ENCODE results near the gene TSPAN33. TPM values are rescaled to one million over a fixed set of nuclear protein-coding genes. Genes with fewer than 3 reads are reported as not detected.
"Not testable (repeated sequence)": the region's sequence is repeated elsewhere in the genome, so short reads cannot be mapped to it uniquely, and the experiment has no call there.

Gene TSPAN33, protein sequence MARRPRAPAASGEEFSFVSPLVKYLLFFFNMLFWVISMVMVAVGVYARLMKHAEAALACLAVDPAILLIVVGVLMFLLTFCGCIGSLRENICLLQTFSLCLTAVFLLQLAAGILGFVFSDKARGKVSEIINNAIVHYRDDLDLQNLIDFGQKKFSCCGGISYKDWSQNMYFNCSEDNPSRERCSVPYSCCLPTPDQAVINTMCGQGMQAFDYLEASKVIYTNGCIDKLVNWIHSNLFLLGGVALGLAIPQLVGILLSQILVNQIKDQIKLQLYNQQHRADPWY
- total RNA-seq: 1.6 TPM

- peak; percentile 77 for ATAC-seq
Observed at GRCh38 chr7:129144095-129144833, at the start of gene TSPAN33. TSPAN33 (plus strand) TSS chr7:129144707; CDS start chr7:129144981, 274 bp downstream.

DNA sequence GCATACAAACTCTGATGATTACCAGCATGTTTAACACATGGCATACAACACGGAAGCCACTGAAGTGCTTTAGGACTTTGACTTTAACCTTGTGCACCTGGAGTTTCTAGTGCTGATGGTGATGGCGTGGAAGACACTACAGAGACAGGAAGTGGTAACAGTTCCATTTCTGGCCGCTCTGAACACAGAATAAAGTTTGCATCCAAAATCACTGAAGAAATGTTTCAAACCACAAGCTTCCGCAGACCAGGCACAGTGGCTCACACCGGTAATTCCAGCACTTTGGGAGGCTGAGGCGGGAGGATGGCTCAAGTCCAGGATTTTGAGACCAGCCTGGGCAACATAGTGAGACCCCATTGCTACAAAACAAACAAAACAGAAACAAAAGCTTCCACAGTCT is 49.2 kb upstream of the TSPAN33 start:
- ATAC-seq: no peak

DNA sequence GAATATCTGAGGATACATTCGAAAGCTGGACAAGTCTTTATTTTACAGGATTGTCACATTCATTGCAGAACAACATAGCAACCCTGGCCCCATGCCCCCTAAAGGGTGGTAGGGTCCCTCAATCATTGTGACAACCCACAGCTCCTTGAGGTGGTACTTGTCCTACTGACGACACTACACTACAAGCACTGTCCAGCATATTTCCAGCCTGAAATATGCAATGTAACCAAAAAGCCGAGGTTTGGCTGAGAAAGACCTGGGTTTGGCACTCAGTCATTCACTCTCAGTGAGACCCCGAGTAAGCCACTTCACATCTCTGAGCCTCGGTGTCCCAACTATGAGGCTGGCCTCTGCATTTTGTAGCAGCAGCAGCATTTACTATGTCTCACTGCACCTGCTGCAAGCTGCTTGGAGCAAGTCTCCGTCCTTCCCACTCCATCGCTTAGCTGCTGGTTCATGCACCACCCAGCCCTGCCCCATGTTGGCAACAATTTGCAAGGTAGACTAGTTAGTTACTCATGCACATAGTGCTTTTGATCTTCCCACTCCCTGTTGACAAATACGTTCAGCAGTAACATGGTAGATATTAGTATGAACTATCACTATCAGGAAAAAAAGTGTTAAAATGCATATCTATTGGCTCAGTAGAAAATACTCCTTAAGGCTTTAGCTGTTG is 46.0 kb upstream of the TSPAN33 start:
- ATAC-seq: peak; percentile 60

DNA sequence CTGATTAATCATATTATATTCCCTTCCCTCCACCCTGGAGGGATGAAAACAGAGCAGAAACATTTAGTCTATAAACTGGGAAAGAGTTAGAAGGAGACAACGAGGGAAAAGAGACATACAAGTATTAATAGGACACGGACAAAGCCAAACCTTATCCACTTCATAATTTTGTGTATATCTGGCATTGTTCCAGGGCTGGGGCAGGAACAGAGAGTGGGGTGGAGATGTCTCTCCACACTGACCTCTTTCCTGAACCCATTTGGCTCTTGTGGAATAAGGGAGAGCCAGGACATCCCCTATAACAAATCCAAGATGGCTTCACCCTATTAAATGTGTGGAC is 43.7 kb upstream of the TSPAN33 start:
- ATAC-seq: no peak

DNA sequence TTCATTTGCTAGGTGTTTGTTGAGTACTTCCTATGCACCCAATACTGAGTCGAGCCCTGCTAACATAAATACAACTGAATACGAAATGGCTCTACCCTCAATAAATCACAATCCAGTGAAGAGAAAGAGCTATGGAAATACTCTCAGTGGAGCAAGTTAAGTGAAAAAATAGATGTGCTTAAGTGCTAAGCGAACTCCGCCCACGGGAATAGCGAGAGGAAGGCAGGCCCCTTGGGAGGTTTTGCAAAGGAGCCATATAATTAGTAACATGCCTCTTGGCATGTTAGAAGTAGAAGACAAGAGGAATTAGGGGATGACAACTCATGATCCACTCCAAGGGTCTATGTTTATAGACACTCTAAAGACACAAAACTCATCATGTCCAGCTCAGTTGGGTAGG is 42.8 kb upstream of the TSPAN33 start:
- no peak for ATAC-seq

DNA sequence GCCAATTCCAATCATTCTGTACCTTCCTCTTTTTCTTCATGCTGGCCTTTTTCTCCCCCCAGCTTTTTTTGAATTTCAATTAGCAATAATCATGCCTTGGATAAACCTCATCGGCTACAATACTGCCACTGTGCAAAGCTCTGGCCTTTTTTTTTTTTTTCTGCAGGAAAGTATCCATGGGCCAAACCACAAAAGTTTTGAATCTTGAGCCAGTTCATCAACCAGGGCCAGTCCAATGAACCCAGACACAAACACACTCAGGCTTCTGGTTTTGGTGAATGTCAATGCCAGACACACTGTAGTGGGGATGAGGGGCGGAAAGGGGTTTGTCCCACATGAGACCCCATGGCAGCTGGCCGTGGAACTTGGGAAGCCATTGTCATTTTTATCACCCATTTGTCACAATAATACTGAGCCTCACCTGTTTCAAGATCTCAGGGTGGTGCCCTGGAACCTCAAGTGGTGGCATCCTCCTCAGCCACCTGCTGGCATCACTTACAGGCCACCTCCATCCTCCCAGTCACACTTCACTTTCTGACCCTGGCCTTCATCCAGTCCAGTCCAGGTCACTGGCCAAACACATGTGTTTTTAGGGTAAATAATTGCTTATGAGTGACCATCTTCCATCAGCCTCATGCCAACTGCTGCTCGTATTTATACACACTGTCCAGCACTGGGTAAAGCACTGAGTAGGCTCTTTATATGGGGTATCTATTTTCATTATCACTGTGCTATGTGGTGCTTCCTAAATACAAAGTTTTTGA is 40.8 kb upstream of the TSPAN33 start:
- no peak for ATAC-seq

- peak; percentile 16 for ATAC-seq
Observed at GRCh38 chr7:129108581-129108980, 35.9 kb upstream of the TSPAN33 start.

GRCh38 chr7:129110258-129110981 is 34.1 kb upstream of the TSPAN33 start:
- peak; percentile 96 for ATAC-seq

DNA sequence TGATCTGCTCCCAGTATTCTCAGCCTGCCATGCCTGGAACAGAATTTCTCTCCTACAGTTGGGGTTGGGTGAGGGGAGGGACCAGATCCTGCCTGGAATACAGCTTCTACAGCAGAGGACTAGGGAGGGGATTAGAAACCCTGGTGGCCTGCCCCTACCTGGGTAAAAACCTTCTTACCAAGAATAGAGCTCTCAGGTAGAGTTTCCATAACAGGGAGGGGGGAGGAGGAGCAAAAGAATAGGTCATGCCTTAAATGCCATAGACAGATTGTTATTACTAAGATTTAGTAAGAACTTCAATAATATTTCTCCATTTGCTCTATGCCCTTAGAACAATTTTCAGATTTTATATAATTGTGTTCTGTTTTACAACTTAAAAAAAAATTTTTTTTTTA is 33.5 kb upstream of the TSPAN33 start:
- ATAC-seq: no peak

DNA sequence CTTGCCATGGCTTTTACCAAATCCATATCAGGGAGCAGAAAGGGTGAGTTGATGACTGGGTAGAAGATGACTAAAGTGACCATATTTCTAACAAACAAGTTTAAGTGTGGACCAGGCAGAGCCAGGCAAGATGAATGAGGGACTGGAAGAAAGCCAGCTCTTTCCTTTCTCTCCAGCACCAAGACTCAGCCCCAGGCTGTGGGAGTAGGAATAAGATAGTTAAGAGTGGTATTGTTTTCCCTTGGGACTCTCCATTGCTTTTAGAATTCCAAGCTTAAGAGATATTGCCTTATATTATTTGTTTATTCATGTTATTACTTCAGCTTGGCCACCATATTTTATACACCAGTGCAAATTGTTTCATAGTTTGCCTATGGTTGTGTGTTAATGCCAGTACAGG is 28.8 kb upstream of the TSPAN33 start:
- no peak for ATAC-seq

- ATAC-seq: no peak
Observed at GRCh38 chr7:129118182-129118581, 26.3 kb upstream of the TSPAN33 start.

DNA sequence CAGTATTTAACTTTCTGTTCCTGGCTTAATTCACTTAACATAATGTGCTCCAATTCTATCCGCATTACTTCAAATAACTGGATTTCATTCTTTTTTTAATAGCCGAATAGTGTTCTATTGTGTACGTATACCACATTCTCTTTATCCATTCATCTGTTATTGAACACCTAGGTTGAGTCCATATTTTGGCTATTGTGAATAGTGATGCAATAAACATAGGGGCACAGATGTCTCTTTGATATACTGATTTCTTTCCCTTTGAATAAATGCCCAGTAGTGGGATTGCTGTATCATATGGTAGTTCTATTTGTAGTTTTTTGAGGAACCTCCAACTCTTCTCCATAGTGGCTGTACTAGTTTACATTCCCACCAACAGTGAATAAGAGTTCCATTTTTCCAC is 25.5 kb upstream of the TSPAN33 start:
- ATAC-seq: no peak

DNA sequence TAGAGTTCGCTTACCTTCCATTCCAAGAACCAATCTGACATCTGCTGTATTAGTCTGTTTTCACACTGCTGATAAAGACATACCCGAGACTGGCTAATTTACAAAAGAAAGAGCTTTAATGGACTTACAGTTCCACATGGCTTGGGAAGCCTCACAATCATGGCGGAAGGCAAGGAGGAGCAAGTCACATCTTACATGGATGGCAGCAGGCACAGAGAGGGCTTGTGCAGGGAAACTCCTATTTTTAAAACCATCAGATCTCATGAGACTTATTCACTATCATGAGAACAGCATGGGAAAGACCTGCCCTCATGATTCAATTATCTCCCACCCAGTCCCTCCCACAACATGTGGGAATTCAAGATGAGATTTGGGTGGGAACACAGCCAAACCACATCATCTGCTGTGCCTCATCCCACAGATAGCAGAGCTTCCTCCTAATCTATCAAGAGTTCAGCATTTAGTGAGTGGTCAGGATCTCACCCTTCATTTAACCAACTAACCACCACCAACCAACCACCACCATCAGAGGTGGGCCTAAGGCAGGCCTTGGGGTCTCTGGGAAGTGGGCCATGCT is 22.9 kb upstream of the TSPAN33 start:
- ATAC-seq: not testable (repeated sequence)

DNA sequence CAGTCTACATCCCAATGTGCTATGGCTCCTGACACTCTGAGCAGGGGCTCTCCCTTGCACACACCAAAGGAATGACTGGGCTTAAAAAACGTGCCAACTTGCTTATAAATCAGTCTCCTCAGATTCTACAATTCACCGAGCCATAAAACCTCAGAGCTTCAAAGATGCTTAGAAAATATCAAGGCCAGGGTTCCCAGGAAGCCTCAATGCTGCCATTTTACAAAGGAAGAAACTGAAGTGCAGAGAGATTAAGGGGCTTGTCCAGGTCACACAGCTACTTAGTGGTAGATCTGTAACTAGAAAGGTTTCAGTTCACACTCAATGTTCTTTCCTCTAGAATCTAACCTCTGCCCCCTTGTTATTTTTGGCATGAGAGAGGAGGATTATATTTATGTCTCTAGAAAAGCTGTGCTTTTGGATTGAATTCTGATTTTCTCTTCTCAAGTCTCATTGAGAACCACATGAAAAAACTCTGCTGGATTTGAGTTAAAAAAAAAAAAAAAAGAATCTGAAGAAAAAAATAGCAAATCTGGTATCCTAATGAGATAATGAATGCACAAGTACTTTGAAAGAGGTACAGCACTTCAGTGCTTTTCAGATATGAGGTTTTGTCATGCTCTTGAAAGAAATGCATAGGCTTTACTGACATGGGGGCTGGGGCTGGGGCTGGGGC is 22.3 kb upstream of the TSPAN33 start:
- no peak for ATAC-seq

DNA sequence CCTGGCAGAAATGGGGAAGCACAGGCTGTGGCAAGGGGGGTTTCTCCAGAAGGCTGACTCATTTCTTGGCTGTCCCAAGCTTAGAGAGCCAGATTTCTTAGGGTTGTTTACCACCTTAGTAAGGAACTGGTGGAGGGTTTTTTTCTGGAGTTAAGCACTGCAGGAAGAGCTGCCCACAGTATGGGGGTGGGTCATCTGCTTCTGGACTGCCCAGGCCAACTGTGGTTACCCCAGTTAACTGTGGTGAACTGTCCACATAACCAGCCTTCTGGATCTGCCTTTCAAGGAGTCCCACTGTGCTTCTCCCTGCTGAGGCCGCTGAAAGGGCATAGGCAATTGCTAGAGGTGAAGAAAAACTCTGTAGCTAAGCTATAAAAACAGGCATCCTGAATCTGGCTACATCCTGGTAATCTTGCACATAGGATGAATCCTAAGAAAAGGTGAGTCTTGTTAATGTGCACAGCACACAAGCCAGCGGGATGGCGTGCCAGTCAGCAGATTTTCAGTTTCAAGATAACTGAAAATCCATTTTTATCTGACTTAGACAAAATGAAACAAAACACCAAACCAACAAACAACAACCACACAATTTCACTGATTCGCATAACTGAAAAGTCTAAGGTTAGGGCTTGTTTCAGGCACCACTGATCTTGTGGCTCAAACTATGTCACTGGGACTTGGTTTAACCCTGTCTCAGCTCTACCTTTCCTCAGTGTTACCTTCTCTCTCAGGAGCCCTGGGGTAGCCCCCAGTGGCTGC is 21.6 kb upstream of the TSPAN33 start:
- ATAC-seq: no peak

DNA sequence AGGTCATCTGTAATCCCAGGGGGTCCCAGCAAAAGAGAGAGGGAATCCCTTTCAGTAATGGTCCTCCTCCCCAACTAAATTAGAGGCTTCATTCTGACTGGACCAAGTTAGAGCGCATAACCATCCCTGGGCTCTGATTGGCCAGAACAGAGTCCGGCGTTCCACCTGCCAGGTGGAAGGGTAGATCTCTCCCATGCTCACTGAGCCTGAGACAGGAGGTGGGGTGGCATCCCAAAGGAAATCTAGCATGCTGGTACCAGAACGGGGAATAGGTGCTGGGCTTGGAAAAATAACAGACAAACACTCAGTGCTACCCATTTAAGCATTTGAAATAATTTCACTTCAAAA is 21.0 kb upstream of the TSPAN33 start:
- no peak for ATAC-seq

DNA sequence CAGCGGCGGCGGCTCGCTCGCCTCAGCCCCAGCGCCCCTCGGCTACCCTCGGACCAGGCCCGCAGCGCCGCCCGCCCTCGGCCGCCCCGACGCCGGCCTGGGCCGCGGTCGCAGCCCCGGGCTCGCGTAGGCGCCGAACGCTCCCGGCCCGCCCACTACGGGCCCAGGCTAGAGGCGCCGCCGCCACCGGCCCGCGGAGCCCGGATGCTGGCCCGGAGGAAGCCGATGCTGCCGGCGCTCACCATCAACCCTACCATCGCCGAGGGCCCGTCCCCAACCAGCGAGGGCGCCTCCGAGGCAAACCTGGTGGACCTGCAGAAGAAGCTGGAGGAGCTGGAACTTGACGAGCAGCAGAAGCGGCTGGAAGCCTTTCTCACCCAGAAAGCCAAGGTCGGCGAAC is 18.2 kb upstream of the TSPAN33 start:
- ATAC-seq: no peak

DNA sequence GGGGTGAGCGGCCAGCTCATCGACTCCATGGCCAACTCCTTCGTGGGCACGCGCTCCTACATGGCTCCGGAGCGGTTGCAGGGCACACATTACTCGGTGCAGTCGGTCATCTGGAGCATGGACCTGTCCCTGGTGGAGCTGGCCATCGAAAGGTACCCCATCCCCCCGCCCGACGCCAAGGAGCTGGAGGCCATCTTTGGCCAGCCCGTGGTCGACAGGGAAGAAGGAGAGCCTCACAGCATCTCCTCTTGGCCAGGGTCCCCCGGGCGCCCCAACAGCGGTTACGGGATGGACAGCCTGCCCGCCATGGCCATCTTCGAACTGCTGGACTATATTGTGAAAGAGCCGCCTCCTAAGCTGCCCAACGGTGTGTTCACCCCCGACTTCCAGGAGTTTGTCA is 17.4 kb upstream of the TSPAN33 start:
- no peak for ATAC-seq

DNA sequence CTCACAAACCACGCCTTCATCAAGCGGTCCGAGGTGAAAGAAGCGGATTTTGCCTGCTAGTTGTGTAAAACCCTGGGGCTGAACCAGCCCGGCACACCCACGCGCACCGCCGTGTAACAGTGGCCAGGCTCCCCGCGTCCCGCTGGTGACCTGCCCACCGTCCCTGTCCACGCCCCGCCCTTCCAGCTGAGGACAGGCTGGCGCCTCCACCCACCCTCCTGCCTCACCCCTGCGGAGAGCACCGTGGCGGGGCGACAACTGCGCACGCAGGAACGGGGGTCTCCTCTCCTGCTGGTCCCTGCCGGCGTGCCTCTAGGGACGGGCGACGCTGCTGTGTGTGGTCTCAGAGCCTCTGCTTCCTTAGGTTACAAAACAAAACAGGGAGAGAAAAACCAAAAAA is 16.9 kb upstream of the TSPAN33 start:
- no peak for ATAC-seq

GRCh38 chr7:129134356-129134987 is 10.0 kb upstream of the TSPAN33 start:
- peak; percentile 95 for ATAC-seq

Data from esophagus mucosa (tissue), 1 donor.